HepG2 (cell line): ENCODE results near the gene CMIP. TPM values are rescaled to one million over a fixed set of nuclear protein-coding genes. Genes with fewer than 3 reads are reported as not detected.

Experiments
- CHCHD3 ChIP-seq: sonication (generic); formaldehyde crosslinking; IDR thresholded peaks from 2 replicates; pipeline ENCODE4 v1.8.0; 2022; ENCODE audit warnings: mild to moderate bottlenecking, missing genetic modification reagents, moderate library complexity
- E2F1 ChIP-seq: sonication (generic); formaldehyde crosslinking; IDR thresholded peaks from 2 replicates; pipeline ENCODE4 v1.5.0; 2020; ENCODE audit warnings: missing genetic modification reagents
- FOXA3 ChIP-seq: IDR thresholded peaks from 2 replicates; pipeline ENCODE4 v1.6.1; 2016; ENCODE audit warnings: missing genetic modification reagents, missing compliant biosample characterization
- KLF15 ChIP-seq: sonication (generic); formaldehyde crosslinking; IDR thresholded peaks from 2 replicates; pipeline ENCODE4 v1.8.1; 2023; ENCODE audit warnings: borderline replicate concordance, mild to moderate bottlenecking, inconsistent platforms, missing genetic modification reagents, mixed read lengths
- PHF21A ChIP-seq: sonication (generic); formaldehyde crosslinking; IDR thresholded peaks from 2 replicates; pipeline ENCODE4 v1.5.0; 2020; ENCODE audit warnings: mild to moderate bottlenecking, missing genetic modification reagents
- RAD51 ChIP-seq: fragments of 450-650 bp; IDR thresholded peaks from 2 replicates; pipeline ENCODE4 v1.6.1; 2016; ENCODE audit warnings: borderline replicate concordance
- SCMH1 ChIP-seq: sonication (generic); formaldehyde crosslinking; IDR thresholded peaks from 2 replicates; pipeline ENCODE4 v1.9.0; 2021; ENCODE audit warnings: missing genetic modification reagents, mild to moderate bottlenecking, borderline replicate concordance
- TAF15 ChIP-seq: fragments of 200-400 bp; formaldehyde crosslinking; IDR thresholded peaks from one replicate; pipeline ENCODE4 v1.6.1; 2018; ENCODE audit warnings: mild to moderate bottlenecking, low read depth, low read length; ENCODE audit not compliant: poor library complexity, severe bottlenecking
- TGIF2 ChIP-seq: IDR thresholded peaks from 2 replicates; pipeline ENCODE4 v1.6.1; 2016; ENCODE audit warnings: control low read depth, missing compliant biosample characterization
- ZNF10 ChIP-seq: sonication (generic); formaldehyde crosslinking; IDR thresholded peaks from 2 replicates; pipeline ENCODE4 v1.4.0; 2020; ENCODE audit warnings: mild to moderate bottlenecking, low read depth, missing genetic modification reagents, borderline replicate concordance
- ZNF205 ChIP-seq: IDR thresholded peaks from 2 replicates; pipeline ENCODE4 v1.6.1; 2018; ENCODE audit warnings: missing biosample characterization, missing genetic modification reagents
- ZNF224 ChIP-seq: sonication (generic); formaldehyde crosslinking; IDR thresholded peaks from 2 replicates; pipeline ENCODE4 v1.5.0; 2020; ENCODE audit warnings: mild to moderate bottlenecking, missing genetic modification reagents
- ZNF24 ChIP-seq: fragments of 450-650 bp; IDR thresholded peaks from 2 replicates; pipeline ENCODE4 v1.6.1; 2017; ENCODE audit warnings: antibody characterized with exemption, mild to moderate bottlenecking
- ZNF282 ChIP-seq: fragments of 450-650 bp; IDR thresholded peaks from 2 replicates; pipeline ENCODE4 v1.6.1; 2018; ENCODE audit not compliant: partially characterized antibody
- ZNF547 ChIP-seq: sonication (generic); formaldehyde crosslinking; IDR thresholded peaks from 2 replicates; pipeline ENCODE4 v1.5.1; 2020; ENCODE audit warnings: mild to moderate bottlenecking, missing genetic modification reagents
- ZNF562 ChIP-seq: sonication (generic); formaldehyde crosslinking; IDR thresholded peaks from 2 replicates; pipeline ENCODE4 v1.8.0; 2022; ENCODE audit warnings: missing genetic modification reagents, borderline replicate concordance
- ZNF563 ChIP-seq: sonication (generic); formaldehyde crosslinking; IDR thresholded peaks from 2 replicates; pipeline ENCODE4 v1.8.0; 2022; ENCODE audit warnings: mild to moderate bottlenecking, moderate library complexity, missing genetic modification reagents
- ZNF619 ChIP-seq: sonication (generic); formaldehyde crosslinking; IDR thresholded peaks from 2 replicates; pipeline ENCODE4 v1.4.0; 2020; ENCODE audit warnings: mild to moderate bottlenecking, missing genetic modification reagents
- ZSCAN20 ChIP-seq: sonication (generic); formaldehyde crosslinking; IDR thresholded peaks from 2 replicates; pipeline ENCODE4 v1.4.0; 2020; ENCODE audit warnings: missing genetic modification reagents, mild to moderate bottlenecking, borderline replicate concordance
- ZSCAN22 ChIP-seq: sonication (generic); formaldehyde crosslinking; IDR thresholded peaks from 2 replicates; pipeline ENCODE4 v1.4.0; 2020; ENCODE audit warnings: mild to moderate bottlenecking, missing genetic modification reagents
- polyA plus RNA-seq, 8 experiments: library from polyadenylated mRNA; depleted of rRNA in 3 of 8; stranded (reverse) in 7 of 8; unstranded in 1 of 8; fragments of >200 nt; fragmentation: Illumina TruSeq in 4 of 8; extraction: Trizol in 4 of 8; gene quantifications; 2 replicates each; pipeline versions ENCODE4 v1.2.1 to v1.2.3, GENCODE V29; 2011 to 2016; ENCODE audit warnings: low read depth in 4 of 8, missing spikeins in 1 of 8, mixed read lengths in 1 of 8; ENCODE audit not compliant: insufficient read depth in 1 of 8
- total RNA-seq, 5 experiments: library from RNA; depleted of rRNA; stranded (reverse); fragments of >200 nt; fragmentation: Illumina TruSeq; extraction: Trizol; gene quantifications; 2 replicates each; pipeline ENCODE4 v1.2.3, GENCODE V29; 2016; ENCODE audit warnings: low read depth in 1 of 5
- TF ChIP-seq, protein P1 (sequence below): IDR thresholded peaks from 2 replicates; pipeline ENCODE4 v1.6.1; 2012; ENCODE audit warnings: inconsistent platforms
- TF ChIP-seq, protein P2 (sequence below): IDR thresholded peaks from 2 replicates; pipeline ENCODE4 v1.4.0; 2020; ENCODE audit warnings: mild to moderate bottlenecking, missing genetic modification reagents
- TF ChIP-seq, protein P3 (sequence below): IDR thresholded peaks from 2 replicates; pipeline ENCODE4 v1.6.1; 2016
- TF ChIP-seq, protein P4 (sequence below): sonication (generic); formaldehyde crosslinking; IDR thresholded peaks from 2 replicates; pipeline ENCODE4 v1.4.0; 2020; ENCODE audit warnings: missing genetic modification reagents

CMIP gene
- total and polyA plus RNA-seq, 2 of the 13 experiments (the other 11 are each of a cell fraction or from before 2014, with no cell fraction given), result 10.9 to 18.1 TPM

DNA sequence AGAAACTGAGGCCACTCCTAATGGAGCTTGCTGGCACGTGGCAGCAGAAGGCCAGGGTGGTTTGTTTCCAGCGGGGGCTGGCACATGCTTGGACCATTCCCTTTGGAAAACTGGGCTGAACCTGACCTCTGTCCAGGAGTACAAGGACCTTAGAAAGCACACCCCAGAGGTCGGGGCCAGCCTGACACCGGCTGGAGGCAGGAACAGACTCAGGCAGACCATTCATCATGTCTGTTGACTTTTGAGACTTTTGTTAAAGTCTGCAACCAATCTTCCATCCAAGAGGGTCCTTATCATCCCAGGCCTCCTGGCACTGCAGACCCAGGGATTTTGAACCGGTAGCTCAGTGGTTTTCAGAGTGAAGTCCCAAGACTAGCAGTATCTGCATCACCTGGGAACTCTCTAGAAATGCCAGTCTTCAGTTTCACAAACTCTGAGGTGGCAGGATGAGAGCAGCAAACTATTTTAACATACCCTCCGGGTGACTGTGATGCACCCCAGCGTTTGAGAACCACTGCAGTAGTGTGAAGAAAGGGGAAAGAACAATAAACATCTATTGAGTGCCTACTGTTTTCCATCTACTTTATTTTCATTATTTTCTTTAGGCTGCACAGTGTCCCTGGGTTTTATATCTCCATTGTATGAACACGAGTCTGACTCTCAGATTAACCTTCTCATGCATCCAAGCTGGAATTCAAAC is 189.2 kb downstream of the CMIP start (continued):
- TF ChIP-seq RAD51 (no peak), ZNF10 (CRISPR knock-in tag) (no peak), ZNF563 (no peak), FOXA3 (CRISPR knock-in tag) (0 out of 2 replicates have a peak, but pooled peaks have one; percentile 13), ZNF205 (CRISPR knock-in tag) (no peak), SCMH1 (CRISPR knock-in tag) (no peak), PHF21A (CRISPR knock-in tag) (no peak), ZNF562 (no peak), ZSCAN22 (CRISPR knock-in tag) (no peak), TGIF2 (CRISPR knock-in tag) (no peak), ZSCAN20 (CRISPR knock-in tag) (no peak), ZNF24 (no peak), E2F1 (CRISPR knock-in tag) (no peak), ZNF224 (no peak), CHCHD3 (CRISPR knock-in tag) (no peak), KLF15 (no peak), ZNF282 (no peak), ZNF619 (CRISPR knock-in tag) (no peak), TAF15 (no peak), ZNF547 (CRISPR knock-in tag) (no peak)
- TF ChIP-seq, protein P1, sequence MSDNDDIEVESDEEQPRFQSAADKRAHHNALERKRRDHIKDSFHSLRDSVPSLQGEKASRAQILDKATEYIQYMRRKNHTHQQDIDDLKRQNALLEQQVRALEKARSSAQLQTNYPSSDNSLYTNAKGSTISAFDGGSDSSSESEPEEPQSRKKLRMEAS, result peak; percentile 63
- TF ChIP-seq, protein P2, sequence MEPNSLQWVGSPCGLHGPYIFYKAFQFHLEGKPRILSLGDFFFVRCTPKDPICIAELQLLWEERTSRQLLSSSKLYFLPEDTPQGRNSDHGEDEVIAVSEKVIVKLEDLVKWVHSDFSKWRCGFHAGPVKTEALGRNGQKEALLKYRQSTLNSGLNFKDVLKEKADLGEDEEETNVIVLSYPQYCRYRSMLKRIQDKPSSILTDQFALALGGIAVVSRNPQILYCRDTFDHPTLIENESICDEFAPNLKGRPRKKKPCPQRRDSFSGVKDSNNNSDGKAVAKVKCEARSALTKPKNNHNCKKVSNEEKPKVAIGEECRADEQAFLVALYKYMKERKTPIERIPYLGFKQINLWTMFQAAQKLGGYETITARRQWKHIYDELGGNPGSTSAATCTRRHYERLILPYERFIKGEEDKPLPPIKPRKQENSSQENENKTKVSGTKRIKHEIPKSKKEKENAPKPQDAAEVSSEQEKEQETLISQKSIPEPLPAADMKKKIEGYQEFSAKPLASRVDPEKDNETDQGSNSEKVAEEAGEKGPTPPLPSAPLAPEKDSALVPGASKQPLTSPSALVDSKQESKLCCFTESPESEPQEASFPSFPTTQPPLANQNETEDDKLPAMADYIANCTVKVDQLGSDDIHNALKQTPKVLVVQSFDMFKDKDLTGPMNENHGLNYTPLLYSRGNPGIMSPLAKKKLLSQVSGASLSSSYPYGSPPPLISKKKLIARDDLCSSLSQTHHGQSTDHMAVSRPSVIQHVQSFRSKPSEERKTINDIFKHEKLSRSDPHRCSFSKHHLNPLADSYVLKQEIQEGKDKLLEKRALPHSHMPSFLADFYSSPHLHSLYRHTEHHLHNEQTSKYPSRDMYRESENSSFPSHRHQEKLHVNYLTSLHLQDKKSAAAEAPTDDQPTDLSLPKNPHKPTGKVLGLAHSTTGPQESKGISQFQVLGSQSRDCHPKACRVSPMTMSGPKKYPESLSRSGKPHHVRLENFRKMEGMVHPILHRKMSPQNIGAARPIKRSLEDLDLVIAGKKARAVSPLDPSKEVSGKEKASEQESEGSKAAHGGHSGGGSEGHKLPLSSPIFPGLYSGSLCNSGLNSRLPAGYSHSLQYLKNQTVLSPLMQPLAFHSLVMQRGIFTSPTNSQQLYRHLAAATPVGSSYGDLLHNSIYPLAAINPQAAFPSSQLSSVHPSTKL (CRISPR knock-in tag), result no peak
- TF ChIP-seq, protein P3, sequence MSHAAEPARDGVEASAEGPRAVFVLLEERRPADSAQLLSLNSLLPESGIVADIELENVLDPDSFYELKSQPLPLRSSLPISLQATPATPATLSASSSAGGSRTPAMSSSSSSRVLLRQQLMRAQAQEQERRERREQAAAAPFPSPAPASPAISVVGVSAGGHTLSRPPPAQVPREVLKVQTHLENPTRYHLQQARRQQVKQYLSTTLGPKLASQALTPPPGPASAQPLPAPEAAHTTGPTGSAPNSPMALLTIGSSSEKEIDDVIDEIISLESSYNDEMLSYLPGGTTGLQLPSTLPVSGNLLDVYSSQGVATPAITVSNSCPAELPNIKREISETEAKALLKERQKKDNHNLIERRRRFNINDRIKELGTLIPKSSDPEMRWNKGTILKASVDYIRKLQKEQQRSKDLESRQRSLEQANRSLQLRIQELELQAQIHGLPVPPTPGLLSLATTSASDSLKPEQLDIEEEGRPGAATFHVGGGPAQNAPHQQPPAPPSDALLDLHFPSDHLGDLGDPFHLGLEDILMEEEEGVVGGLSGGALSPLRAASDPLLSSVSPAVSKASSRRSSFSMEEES (CRISPR knock-in tag), result no peak
- TF ChIP-seq, protein P4, sequence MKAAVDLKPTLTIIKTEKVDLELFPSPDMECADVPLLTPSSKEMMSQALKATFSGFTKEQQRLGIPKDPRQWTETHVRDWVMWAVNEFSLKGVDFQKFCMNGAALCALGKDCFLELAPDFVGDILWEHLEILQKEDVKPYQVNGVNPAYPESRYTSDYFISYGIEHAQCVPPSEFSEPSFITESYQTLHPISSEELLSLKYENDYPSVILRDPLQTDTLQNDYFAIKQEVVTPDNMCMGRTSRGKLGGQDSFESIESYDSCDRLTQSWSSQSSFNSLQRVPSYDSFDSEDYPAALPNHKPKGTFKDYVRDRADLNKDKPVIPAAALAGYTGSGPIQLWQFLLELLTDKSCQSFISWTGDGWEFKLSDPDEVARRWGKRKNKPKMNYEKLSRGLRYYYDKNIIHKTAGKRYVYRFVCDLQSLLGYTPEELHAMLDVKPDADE (CRISPR knock-in tag), result no peak
